SJCRH30 (cell line): Measurements from ENCODE around the gene PPP1R14B. TPM values are rescaled to one million over a fixed set of nuclear protein-coding genes. Genes with fewer than 3 reads are reported as not detected.

Experiments
- DNase-seq, 2 experiments: peaks; one replicate each; pipeline ENCODE4 v3.0.0-alpha.2; 2015 to 2020
- H3K27ac ChIP-seq: fragments of 250-450 bp; sonication (Bioruptor Pico); 2 replicates; pipeline ENCODE4 v1.5.1; 2020; ENCODE audit warnings: mild to moderate bottlenecking, moderate library complexity
- H3K27me3 ChIP-seq: fragments of 250-450 bp; sonication (Bioruptor Pico); 2 replicates; pipeline ENCODE4 v1.5.1; 2020; ENCODE audit warnings: mild to moderate bottlenecking, moderate library complexity
- H3K36me3 ChIP-seq: fragments of 250-450 bp; sonication (Bioruptor Pico); 2 replicates; pipeline ENCODE4 v1.5.1; 2020; ENCODE audit warnings: mild to moderate bottlenecking, moderate library complexity
- H3K4me1 ChIP-seq: fragments of 250-450 bp; sonication (Bioruptor Pico); 2 replicates; pipeline ENCODE4 v1.5.1; 2020; ENCODE audit warnings: mild to moderate bottlenecking, moderate library complexity
- H3K4me3 ChIP-seq: fragments of 250-450 bp; sonication (Bioruptor Pico); 2 replicates; pipeline ENCODE4 v1.5.1; 2020; ENCODE audit warnings: mild to moderate bottlenecking, moderate library complexity
- H3K9me3 ChIP-seq: fragments of 250-450 bp; sonication (Bioruptor Pico); replicated peaks from 2 replicates; pipeline ENCODE4 v1.5.1; 2020; ENCODE audit warnings: mild to moderate bottlenecking, moderate library complexity
- total RNA-seq: library from RNA; depleted of rRNA; stranded (reverse); fragments of >200 nt; shearing (Covaris generic); gene quantifications from 2 replicates; pipeline ENCODE4 v1.2.3, GENCODE V29; 2014

PPP1R14B gene
- total RNA-seq, 1 experiment from 2014 or later = 556 TPM

DNA sequence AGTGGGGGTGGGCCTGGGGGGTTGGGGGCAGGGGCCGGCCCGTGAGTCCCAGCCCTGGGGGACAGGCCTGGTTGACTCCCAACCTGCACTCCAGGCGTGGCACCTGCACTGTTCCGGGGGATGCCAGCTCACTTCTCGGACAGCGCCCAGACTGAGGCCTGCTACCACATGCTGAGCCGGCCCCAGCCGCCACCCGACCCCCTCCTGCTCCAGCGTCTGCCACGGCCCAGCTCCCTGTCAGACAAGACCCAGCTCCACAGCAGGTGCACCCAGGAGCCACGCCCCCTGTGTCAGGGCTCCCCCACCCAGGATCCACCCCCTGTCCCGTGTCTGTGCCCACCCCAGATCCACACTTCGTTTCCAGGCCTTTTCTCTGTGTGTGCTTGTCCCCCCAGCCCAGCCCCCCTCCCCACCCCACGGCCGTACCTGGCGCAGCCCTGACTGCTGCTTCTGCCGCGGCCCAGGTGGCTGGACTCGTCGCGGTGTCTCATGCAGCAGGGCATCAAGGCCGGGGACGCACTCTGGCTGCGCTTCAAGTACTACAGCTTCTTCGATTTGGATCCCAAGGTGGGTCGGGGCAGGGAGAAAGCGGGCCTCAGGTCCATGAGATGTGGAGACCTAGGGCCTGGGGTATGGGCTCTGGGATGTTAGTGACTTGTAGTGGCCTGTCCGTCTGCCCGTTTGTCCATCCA is 35.4 kb downstream of the PPP1R14B start:
- Histone ChIP-seq H3K9me3 (no peaks in the 10 kb centered on the region), H3K36me3 (peaks cover 4% of the 10 kb centered on the region), H3K27me3 (no peaks in the 10 kb centered on the region), H3K4me1 (peaks cover 22% of the 10 kb centered on the region), H3K27ac (no peak overlapping the region), H3K4me3 (no peak overlapping the region)
- DNase-seq = no peak

DNA sequence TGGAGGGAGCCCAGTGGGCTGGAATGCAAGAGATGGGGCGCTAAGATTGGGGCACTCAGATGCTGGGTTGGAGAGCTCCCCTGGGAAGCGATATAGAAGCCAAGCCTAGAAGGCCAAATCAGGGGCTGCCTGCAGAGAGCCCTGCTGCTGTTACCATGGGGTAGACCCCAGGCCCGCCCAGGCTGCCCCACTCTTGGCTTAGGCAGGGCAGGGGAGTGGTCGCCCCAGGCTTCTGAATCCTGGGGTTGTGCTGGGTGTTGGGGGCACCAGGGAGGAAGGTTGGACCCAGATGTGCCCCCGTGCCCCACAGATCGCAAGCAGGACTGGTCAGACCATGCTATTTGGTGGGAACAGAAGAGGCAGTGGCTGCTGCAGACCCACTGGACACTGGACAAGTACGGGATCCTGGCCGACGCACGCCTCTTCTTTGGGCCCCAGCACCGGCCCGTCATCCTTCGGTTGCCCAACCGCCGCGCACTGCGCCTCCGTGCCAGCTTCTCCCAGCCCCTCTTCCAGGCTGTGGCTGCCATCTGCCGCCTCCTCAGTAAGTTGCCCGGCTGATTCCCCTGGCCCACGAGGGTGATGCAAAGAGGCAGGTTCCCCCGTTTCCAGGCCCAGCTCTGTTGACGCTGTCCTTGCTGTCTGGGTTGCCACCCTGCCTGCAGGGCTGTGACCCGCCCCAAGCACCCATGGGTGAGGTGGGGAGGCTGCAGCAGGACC is 36.3 kb downstream of the PPP1R14B start:
- peaks cover 31% of the 10 kb centered on the region for H3K4me1 ChIP-seq

GRCh38 chr11:64209563-64209843 is 37.2 kb downstream of the PPP1R14B start:
- Histone ChIP-seq H3K4me3 (no peak overlapping the region), H3K27ac (no peak overlapping the region), H3K4me1 (peaks cover 40% of the 10 kb centered on the region)

More for the DNA sequence above, 36.3 kb downstream of the PPP1R14B start:
- no peaks in the 10 kb centered on the region for H3K27me3 ChIP-seq
- no peak for DNase-seq
- peaks cover 13% of the 10 kb centered on the region for H3K36me3 ChIP-seq
- no peak overlapping the region for H3K27ac ChIP-seq
- H3K9me3 ChIP-seq = no peaks in the 10 kb centered on the region
- H3K4me3 ChIP-seq = no peak overlapping the region

GRCh38 chr11:64208796-64209562 is 37.8 kb downstream of the PPP1R14B start:
- Histone ChIP-seq H3K4me1 (peaks cover 44% of the 10 kb centered on the region), H3K36me3 (peaks cover 21% of the 10 kb centered on the region), H3K9me3 (no peaks in the 10 kb centered on the region), H3K27me3 (no peaks in the 10 kb centered on the region), H3K27ac (peak overlapping the region; percentile 94), H3K4me3 (no peak overlapping the region)
- DNase-seq = no peak

More at GRCh38 chr11:64209563-64209843, 37.2 kb downstream of the PPP1R14B start:
- DNase-seq = no peak
- Histone ChIP-seq H3K27me3 (no peaks in the 10 kb centered on the region), H3K36me3 (peaks cover 19% of the 10 kb centered on the region), H3K9me3 (no peaks in the 10 kb centered on the region)

- Histone ChIP-seq H3K4me3 (no peak overlapping the region), H3K36me3 (peaks cover 28% of the 10 kb centered on the region), H3K9me3 (no peaks in the 10 kb centered on the region), H3K4me1 (peaks cover 47% of the 10 kb centered on the region), H3K27me3 (no peaks in the 10 kb centered on the region), H3K27ac (peak overlapping the region; percentile 94)
- DNase-seq = no peak
These were observed 38.5 kb downstream of the PPP1R14B start for GRCh38 chr11:64208086-64208795.

DNA sequence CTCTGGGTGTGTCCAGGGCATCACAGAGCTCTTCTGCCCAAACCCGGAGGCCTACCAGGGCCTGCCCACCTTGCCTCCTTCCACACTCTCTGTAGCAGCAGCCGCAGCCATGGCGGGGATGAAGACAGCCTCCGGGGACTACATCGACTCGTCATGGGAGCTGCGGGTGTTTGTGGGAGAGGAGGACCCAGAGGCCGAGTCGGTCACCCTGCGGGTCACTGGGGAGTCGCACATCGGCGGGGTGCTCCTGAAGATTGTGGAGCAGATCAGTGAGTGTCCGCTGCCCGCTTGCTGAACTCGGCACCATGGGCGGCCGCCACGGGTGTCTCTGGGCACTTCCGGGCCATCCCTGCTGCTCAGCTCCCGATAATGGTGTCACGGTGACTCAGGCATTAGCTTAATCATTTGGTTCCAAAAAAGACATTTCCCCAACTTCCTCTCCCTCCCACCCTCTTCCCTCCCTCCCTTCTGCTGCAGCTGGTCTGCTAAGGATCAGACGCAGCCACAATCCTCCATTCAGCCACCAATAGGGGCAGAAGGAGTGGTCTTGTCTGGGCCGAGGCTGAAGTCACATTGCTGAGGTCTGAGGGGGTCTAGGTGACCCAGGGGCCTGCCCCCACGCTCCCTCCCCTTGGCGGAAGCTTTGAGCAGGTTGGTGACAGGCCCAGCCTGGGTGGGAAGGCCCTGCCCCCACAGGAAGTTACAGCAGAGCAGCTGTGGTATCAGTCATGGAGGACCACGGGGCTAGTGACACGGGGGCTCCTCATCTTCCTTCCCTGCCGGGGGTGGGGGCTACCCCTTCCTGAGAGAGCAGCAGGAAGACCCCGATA is 39.3 kb downstream of the PPP1R14B start:
- H3K36me3 ChIP-seq = peaks cover 36% of the 10 kb centered on the region
- H3K4me3 ChIP-seq = peak overlapping the region; percentile 33
- no peaks in the 10 kb centered on the region for H3K9me3 ChIP-seq
- peak; percentile 92 to 94 for DNase-seq
- peaks cover 47% of the 10 kb centered on the region for H3K4me1 ChIP-seq
- peak overlapping the region; percentile 94 for H3K27ac ChIP-seq
- no peaks in the 10 kb centered on the region for H3K27me3 ChIP-seq

DNA sequence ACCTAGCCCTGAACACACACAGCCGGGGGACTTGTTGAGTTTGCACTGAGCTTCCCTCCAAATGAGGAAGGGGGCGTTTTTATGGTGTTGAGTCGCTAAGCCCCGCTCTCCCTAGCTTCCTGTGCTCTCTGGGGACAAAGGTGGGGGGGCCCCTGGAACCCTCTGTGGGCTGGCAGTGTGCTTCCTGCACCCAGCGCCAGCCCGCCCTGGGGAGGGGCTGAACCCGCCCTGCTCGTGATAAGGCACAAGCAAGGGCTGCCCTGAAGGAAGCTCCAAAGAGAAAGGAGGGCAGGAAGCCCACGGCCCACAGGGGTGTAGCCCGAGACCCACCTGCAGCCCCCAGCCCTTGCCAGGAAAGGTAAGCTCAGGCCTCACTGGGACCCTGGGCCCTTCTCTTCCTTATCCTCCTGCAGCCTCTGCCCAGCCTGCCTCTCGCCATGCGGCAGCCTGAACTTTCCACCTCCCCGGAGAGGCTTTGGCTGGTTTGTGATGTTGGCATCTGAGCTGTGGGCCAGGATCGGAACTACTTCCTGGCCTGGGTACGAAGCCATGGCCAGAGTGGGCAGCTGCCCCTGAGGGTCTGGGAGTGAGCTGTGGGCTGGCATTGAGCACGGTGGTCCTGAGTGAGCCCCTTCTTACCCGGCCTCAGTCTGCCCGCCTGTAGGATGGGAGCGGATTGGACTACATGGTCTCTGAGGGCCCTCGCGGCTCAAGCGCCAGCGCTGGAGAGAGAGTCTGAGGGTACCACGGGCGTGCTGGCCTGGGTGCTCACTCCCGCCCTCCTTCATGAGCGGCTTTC is 40.1 kb downstream of the PPP1R14B start, which contains the start of gene FERMT3:
Gene FERMT3 (plus strand): TSS at position 265 of the 799 bp plus-strand sequence. CDS start 644 bp downstream, outside the sequence.
- peaks cover 47% of the 10 kb centered on the region for H3K4me1 ChIP-seq
- peak within 1 kb of the TSS; percentile 94 for H3K27ac ChIP-seq
- no peaks in the 10 kb centered on the region for H3K27me3 ChIP-seq
- H3K9me3 ChIP-seq = no peaks in the 10 kb centered on the region
- peak in 1 of 2 experiments; percentile 20 for DNase-seq
- peak within 1 kb of the TSS; percentile 33 for H3K4me3 ChIP-seq
- H3K36me3 ChIP-seq = peaks cover 43% of the 10 kb centered on the region

- Histone ChIP-seq H3K9me3 (no peaks in the 10 kb centered on the region), H3K4me1 (peaks cover 47% of the 10 kb centered on the region), H3K4me3 (no peak overlapping the region), H3K27me3 (no peaks in the 10 kb centered on the region), H3K27ac (0 out of 2 replicates have a peak overlapping the region, but pooled peaks have one; percentile 17), H3K36me3 (peaks cover 62% of the 10 kb centered on the region)
- peak; percentile 94 to 98 for DNase-seq
These were observed 42.2 kb downstream of the PPP1R14B start for GRCh38 chr11:64204464-64204989.

GRCh38 chr11:64204080-64204440 is 42.7 kb downstream of the PPP1R14B start:
- Histone ChIP-seq H3K36me3 (peaks cover 62% of the 10 kb centered on the region), H3K4me1 (peaks cover 47% of the 10 kb centered on the region), H3K4me3 (no peak overlapping the region), H3K9me3 (no peaks in the 10 kb centered on the region), H3K27ac (no peak overlapping the region), H3K27me3 (no peaks in the 10 kb centered on the region)
- no peak for DNase-seq

DNA sequence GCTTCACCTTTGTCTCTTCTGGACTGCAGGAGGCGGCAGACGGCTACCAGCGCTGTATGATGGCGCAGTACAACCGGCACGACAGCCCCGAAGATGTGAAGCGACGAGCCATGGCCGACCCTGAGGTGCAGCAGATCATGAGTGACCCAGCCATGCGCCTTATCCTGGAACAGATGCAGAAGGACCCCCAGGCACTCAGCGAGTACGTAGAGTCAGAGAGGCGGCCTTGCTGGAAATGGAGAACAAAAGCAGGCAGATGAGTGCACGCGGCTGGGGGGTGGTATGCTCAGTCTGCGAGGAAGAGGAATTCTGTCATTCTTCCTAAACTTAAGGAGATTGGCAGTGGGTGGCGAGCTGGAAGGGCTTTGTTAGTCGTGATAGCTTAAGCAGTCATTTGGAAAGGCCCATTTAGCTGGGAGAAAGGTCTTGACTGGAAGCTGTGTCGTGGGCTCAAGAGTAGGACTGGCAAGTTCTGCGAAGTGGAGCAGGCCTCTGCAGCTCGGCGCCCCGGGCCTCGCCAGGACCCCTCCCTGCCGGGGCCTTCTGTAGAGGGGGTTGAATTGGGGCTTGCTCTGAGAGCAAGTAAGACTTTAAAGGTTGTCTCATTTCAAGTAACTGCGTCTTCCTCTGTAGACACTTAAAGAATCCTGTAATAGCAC is 43.2 kb downstream of the PPP1R14B start:
- DNase-seq = no peak
- Histone ChIP-seq H3K4me1 (peaks cover 45% of the 10 kb centered on the region), H3K4me3 (no peak overlapping the region), H3K27me3 (no peaks in the 10 kb centered on the region), H3K27ac (no peak overlapping the region), H3K9me3 (no peaks in the 10 kb centered on the region), H3K36me3 (peaks cover 66% of the 10 kb centered on the region)

DNA sequence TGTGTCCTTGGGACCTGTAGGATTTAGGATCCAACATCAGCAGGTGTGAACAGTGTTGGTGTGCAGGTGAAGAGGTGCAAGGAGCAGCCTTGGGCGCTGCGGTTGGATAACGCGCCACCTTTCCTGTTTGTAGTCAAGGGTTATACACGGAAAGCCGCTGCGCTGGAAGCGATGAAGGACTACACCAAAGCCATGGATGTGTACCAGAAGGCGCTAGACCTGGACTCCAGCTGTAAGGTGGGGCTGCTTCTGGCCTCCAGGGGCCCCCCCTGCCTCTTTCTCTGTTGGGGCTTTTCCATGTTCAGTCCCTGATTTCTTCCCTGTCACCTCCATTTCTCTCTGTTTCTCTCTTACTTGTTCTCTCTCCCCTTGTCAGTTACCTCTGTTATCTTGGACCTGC is 43.8 kb downstream of the PPP1R14B start:
- peaks cover 40% of the 10 kb centered on the region for H3K4me1 ChIP-seq
- no peak overlapping the region for H3K27ac ChIP-seq
- peaks cover 72% of the 10 kb centered on the region for H3K36me3 ChIP-seq

DNA sequence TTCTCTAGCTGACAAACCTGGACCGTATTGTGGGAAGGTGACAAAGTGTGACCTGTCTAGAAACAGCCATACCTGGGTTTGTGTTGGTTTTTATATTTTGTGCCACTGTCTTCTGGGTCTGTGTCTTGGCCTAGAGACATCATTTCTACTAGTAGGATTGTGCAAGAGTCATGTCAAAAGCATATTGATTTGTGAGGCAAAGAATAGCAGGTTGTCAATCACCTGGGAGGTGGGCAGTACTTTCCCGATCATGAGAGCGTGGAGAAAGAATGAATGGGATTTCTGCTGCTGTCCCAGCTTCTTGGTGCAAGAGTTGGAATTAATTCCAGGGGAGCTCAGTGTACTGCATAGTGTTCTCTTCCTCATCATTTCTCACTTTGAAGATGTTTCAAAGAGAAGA is 45.2 kb downstream of the PPP1R14B start:
- H3K27ac ChIP-seq = no peak overlapping the region
- no peaks in the 10 kb centered on the region for H3K9me3 ChIP-seq
- H3K4me3 ChIP-seq = no peak overlapping the region
- DNase-seq = no peak
- peaks cover 27% of the 10 kb centered on the region for H3K4me1 ChIP-seq
- H3K36me3 ChIP-seq = peaks cover 85% of the 10 kb centered on the region
- no peaks in the 10 kb centered on the region for H3K27me3 ChIP-seq

More for the DNA sequence above, 43.8 kb downstream of the PPP1R14B start:
- H3K4me3 ChIP-seq = no peak overlapping the region
- DNase-seq = no peak
- no peaks in the 10 kb centered on the region for H3K27me3 ChIP-seq
- no peaks in the 10 kb centered on the region for H3K9me3 ChIP-seq

DNA sequence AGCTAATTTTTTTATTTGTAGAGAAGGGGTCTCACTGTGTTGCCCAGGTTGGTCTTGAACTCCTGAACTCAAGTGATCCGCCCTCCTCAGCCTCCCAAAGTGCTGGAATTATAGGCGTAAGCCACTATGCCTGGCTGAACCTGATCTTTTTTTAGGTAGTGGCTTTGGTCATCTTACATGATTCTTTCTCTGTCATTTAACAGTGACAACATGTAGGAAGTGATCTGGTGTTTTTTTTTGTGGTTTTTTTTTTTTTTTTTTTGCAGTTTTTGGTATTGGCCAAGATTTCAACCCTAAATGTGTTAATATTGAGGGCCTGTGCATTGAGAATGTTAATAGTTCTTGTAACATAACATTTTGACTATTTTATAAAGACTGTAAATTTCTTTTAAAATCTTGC is 48.2 kb downstream of the PPP1R14B start:
- Histone ChIP-seq H3K4me1 (no peaks in the 10 kb centered on the region), H3K36me3 (peaks cover 90% of the 10 kb centered on the region), H3K9me3 (no peaks in the 10 kb centered on the region), H3K4me3 (no peak overlapping the region), H3K27me3 (no peaks in the 10 kb centered on the region), H3K27ac (no peak overlapping the region)
- DNase-seq = no peak
